Kidney (tissue), 14 donors: Measurements from ENCODE around the gene EEFSEC. TPM values are rescaled to one million over a fixed set of nuclear protein-coding genes. Genes with fewer than 3 reads are reported as not detected.

Experiments used
- DNase-seq, 5 donors: peaks; one replicate each; pipeline ENCODE4 v3.0.0-alpha.2; 2013 to 2020
- FAIRE-seq: peaks from 2 replicates; lab custom pipeline; 2012; peaks lifted over from hg19 to GRCh38; lab: Jason Lieb, UNC
- H3K27ac ChIP-seq, 2 donors: one replicate each; pipeline ENCODE4 v1.7.0; 2013; ENCODE audit warnings: low read depth in 2 of 2, low read length in 2 of 2, inconsistent platforms in 1 of 2
- H3K27me3 ChIP-seq: one replicate; pipeline ENCODE4 v1.7.1; 2013; ENCODE audit warnings: low read length, inconsistent platforms; ENCODE audit not compliant: control insufficient read depth, insufficient read depth
- H3K36me3 ChIP-seq, 3 donors: one replicate each; pipeline versions ENCODE4 v1.7.0 to v1.7.1; 2013; ENCODE audit warnings: low read length in 3 of 3, control low read depth in 1 of 3, inconsistent platforms in 1 of 3; ENCODE audit not compliant: insufficient read depth in 3 of 3, control insufficient read depth in 2 of 3
- H3K4me1 ChIP-seq, 3 donors: one replicate each; pipeline versions ENCODE4 v1.7.0 to v1.7.1; 2013; ENCODE audit warnings: low read length in 3 of 3, inconsistent platforms in 1 of 3, low read depth in 1 of 3; ENCODE audit not compliant: control insufficient read depth in 2 of 3, insufficient read depth in 2 of 3
- H3K4me3 ChIP-seq, 3 donors: one replicate each; pipeline versions ENCODE4 v1.7.0 to v1.8.1; 2013; ENCODE audit warnings: low read length in 3 of 3, control low read depth in 1 of 3, inconsistent platforms in 1 of 3
- H3K9ac ChIP-seq, 3 donors: one replicate each; pipeline versions ENCODE4 v1.7.0 to v1.7.1; 2013; ENCODE audit warnings: low read length in 3 of 3, control low read depth in 1 of 3, inconsistent platforms in 1 of 3
- H3K9me3 ChIP-seq, 3 donors: one replicate each; pipeline versions ENCODE4 v1.7.0 to v1.7.1; 2013; ENCODE audit warnings: low read length in 3 of 3, control low read depth in 1 of 3, inconsistent platforms in 1 of 3; ENCODE audit not compliant: control insufficient read depth in 2 of 3, insufficient read depth in 1 of 3
- intact Hi-C: fragments of 100-400 bp; cut with DNase I; formaldehyde crosslinking; loops from one replicate; pipeline ENCODE4 v1.11.1; 2022
- polyA plus RNA-seq: library from polyadenylated mRNA; stranded (reverse); fragments of 350-450 nt; fragmentation: Illumina TruSeq; extraction: RNeasy Lipid Tissue Mini Kit (QIAGEN cat#74804); gene quantifications from one replicate; pipeline ENCODE4 v1.2.3, GENCODE V29; 2014; ENCODE audit warnings: low read depth, low replicate concordance; ENCODE audit not compliant: insufficient read depth
- total RNA-seq: library from RNA; stranded (reverse); fragmentation: NEBNext Ultra II Directional; extraction: Animal tissue kit (Norgen Biotek cat#: 25700); gene quantifications from one replicate; pipeline ENCODE4 v1.2.1, GENCODE V29; 2021
- TF ChIP-seq, protein P1 (sequence below): IDR thresholded peaks from 3 replicates; pipeline ENCODE4 v1.5.1; 2012; ENCODE audit warnings: mild to moderate bottlenecking, moderate library complexity, borderline replicate concordance; ENCODE audit not compliant: insufficient read depth; ENCODE audit errors: extremely low read depth
- donor health status: control.
- donor health status: control.
- donor health status: control.
- donor health status: control.
- donor health status: control.
- donor health status: DM: yes; HTN: yes; CAD: no.
- donor health status: Normal renal cell carcinoma (clear cell type).

Gene EEFSEC
- total and polyA plus RNA-seq, 2 donors from 2014 or later = 15.2 to 23.2 TPM

GRCh38 chr3:128430731-128431130 is 277.4 kb downstream of the EEFSEC start:
- H3K36me3 ChIP-seq = no peaks in the 10 kb centered on the region
- intact Hi-C loops = no loop called here
- H3K9me3 ChIP-seq = no peaks in the 10 kb centered on the region
- H3K9ac ChIP-seq = no peak overlapping the region
- peak overlapping the region in 1 of 2 donors; percentile 32 for H3K27ac ChIP-seq
- H3K4me1 ChIP-seq = peaks cover 0 to 9% (median 0%) of the 10 kb centered on the region in 3 donors
- peaks cover 3% of the 10 kb centered on the region for H3K27me3 ChIP-seq
- FAIRE-seq = no peak
- DNase-seq = peak in 1 of 5 donors; percentile 28
- no peak overlapping the region for H3K4me3 ChIP-seq
- TF ChIP-seq, protein P1, sequence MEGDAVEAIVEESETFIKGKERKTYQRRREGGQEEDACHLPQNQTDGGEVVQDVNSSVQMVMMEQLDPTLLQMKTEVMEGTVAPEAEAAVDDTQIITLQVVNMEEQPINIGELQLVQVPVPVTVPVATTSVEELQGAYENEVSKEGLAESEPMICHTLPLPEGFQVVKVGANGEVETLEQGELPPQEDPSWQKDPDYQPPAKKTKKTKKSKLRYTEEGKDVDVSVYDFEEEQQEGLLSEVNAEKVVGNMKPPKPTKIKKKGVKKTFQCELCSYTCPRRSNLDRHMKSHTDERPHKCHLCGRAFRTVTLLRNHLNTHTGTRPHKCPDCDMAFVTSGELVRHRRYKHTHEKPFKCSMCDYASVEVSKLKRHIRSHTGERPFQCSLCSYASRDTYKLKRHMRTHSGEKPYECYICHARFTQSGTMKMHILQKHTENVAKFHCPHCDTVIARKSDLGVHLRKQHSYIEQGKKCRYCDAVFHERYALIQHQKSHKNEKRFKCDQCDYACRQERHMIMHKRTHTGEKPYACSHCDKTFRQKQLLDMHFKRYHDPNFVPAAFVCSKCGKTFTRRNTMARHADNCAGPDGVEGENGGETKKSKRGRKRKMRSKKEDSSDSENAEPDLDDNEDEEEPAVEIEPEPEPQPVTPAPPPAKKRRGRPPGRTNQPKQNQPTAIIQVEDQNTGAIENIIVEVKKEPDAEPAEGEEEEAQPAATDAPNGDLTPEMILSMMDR = no peak

DNA sequence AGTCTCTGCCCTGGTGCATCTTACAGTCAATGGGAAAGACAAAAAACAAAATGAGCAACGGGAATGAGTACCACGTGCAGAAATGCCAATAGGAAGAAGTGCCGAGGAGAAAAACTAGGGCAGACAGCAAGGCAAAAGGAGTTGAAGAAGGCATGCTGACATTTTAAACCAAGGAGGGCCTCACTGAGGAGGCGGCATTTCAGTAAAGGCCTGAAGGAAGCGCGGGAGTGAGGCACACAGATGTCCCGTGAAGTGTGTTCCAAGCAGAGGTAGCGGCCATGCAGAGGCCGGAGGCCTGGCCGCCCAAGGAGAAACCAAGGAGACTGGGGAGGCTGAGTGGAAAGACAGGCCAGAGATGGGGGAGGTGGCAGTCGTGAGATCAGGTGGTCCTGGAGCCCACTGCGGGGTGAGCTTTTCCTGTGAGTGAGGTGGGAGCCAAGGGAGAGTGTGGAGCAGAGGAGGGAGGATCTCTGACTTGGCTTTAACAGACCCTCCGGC is 278.6 kb downstream of the EEFSEC start:
- Histone ChIP-seq H3K4me1 (peaks cover 0 to 3% (median 0%) of the 10 kb centered on the region in 3 donors), H3K27me3 (peaks cover 3% of the 10 kb centered on the region), H3K27ac (peak overlapping the region in 1 of 2 donors; percentile 1), H3K4me3 (peak overlapping the region in 1 of 3 donors; percentile 32), H3K9me3 (no peaks in the 10 kb centered on the region), H3K9ac (no peak overlapping the region), H3K36me3 (no peaks in the 10 kb centered on the region)
- DNase-seq (no peak), FAIRE-seq (no peak)
- intact Hi-C loops = no loop called here
- TF ChIP-seq, protein P1 = no peak

- TF ChIP-seq, protein P1 = no peak
- Histone ChIP-seq H3K4me1 (peaks cover 0 to 1% (median 0%) of the 10 kb centered on the region in 3 donors), H3K9ac (peak overlapping the region in 1 of 3 donors; percentile 46), H3K27me3 (peaks cover 3% of the 10 kb centered on the region), H3K27ac (peak overlapping the region; percentile 1 to 32), H3K36me3 (no peaks in the 10 kb centered on the region), H3K4me3 (peak overlapping the region in 1 of 3 donors; percentile 32), H3K9me3 (no peaks in the 10 kb centered on the region)
- no peak for FAIRE-seq
- intact Hi-C loops = no loop called here
- peak in 4 of 5 donors; percentile 51 to 60 (median 56) for DNase-seq
These were observed 279.2 kb downstream of the EEFSEC start for GRCh38 chr3:128432301-128432970.
